Stimulated activated CD4-positive, alpha-beta T cell treated with anti-CD3 and anti-CD28 coated beads, Interleukin-15, amount 100 ng/mL, for 48 hours (primary cell): Measurements from ENCODE around the gene LRRD1.
A peak's percentile ranks its signal among the peaks of the same experiment; 100 is the strongest.
"Not testable (repeated sequence)": the region's sequence is repeated elsewhere in the genome, so short reads cannot be mapped to it uniquely, and the experiment has no call there.

Experiments used
- DNase-seq, 2 donors: peaks; one replicate each; pipeline ENCODE4 v3.0.0-alpha.2; 2020; ENCODE audit warnings: low read depth in 2 of 2

Gene LRRD1

DNA sequence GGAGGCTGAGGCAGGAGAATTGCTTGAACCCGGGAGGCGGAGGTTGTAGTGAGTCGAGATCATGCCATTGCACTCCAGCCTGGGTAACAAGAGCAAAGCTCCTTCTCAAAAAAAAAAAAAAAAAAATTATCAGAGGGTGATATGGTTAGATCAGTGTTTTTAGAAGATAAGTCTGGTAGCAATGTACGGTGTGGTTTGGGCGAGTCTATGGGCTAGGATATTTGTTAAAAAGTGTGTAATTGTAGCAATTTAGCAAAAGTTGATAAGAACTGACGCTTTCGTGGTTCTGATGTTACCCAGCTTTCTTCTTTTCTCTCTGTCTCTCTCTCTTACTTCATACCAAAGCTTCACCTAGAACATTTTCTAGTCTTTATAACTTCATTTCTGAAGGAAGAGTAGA lies 37.8 kb downstream of the LRRD1 start:
- DNase-seq, result no peak

DNA sequence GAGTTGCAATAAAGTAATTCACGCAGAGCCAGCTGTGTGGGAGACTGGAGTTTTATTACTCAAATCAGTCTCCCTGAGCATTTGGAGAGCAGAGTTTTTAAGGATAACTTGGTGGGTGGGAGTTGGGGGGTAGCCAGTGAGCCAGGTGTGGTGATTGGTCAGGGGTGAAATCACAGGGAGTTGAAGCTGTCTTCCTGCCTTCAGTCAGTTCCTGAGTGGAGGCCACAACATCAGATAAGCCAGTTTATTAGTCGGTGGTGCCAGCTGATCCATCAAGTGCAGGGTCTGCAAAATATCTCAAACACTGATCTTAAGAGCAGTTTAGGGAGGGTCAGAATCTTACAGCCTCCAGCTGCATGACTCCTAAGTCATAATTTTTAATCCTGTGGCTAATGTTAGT lies 41.4 kb downstream of the LRRD1 start:
- DNase-seq, result no peak

DNA sequence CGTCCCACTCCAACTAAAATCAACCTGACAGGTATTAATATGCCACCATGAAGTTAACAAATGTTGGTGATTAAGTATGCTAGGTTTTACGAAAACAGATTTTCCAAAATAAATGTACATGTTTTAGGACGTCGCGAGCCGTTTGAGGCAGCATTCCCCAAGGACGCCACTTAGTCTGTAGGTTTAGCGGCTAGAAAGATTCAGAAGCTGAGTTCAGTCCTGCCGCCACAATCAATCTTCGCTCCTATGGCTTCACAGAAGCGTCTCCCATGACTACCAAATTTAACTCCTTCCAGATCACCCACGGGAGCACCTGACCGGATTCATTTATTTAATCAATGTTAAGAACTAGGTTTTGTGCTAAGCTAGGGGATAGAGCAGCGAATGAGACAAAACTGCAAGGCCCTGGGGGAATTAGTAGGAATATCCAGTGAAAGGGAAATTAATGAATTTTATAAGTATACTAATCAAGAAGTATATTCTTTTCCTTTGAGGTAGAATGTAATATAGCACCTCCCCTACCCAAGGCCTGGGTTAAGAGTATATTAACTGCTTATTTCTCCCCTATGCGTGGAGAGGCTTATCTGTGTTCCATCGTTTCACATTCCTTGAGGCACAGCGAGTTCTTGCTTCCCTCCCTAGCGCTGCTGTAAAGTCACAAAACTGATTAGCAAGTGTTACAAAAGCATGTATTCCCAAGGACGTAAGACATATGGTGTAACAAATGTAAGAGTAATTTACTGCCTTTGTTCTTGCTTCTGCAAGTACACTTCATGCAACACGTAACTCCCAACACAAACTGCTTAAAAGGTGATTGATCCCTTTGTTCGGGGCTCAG lies 43.7 kb downstream of the LRRD1 start:
- no peak for DNase-seq

DNA sequence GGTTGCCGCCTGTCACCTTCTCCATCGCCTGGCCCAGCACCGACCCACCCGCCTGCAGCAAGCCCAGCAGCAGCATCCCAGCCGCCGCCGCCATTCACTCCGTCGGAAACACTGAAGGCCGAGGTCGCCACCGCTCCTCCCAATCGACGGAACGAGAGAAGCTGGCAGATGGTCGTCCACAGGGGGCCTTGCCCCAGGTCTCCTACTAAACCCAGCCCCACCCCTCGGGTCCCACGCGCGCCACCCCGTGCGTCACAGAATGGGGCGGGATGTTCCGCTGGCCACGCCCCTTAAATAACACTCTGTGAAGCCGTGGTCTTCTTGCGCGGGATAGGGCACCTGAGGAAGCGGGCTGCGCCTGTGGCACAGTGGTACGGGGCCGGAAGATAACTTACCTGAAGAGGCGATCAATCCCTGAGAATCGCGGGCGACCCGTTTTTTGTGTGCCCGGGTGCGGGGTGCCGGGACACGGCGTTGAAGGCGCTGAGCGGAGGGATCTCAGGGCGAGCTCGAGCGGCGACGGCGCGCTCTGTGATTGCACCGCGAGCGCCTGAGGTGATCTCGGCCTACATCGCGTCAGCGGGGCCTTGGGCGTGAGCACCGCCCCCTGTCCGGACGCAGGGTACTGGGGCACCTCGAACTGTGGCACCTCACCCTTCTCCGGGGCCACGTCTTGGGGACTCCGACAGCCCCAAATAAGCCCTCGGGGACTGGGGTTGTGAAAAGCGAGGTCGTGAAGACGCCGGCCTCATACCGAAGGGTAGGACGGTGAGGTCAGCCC lies 44.5 kb downstream of the LRRD1 start, which contains the start of gene CYP51A1:
Gene CYP51A1 (minus strand): TSS at position 207 of the 781 bp plus-strand sequence. CDS start 113 bp downstream, at position 94.
- peak; percentile 83 to 87 for DNase-seq

DNA sequence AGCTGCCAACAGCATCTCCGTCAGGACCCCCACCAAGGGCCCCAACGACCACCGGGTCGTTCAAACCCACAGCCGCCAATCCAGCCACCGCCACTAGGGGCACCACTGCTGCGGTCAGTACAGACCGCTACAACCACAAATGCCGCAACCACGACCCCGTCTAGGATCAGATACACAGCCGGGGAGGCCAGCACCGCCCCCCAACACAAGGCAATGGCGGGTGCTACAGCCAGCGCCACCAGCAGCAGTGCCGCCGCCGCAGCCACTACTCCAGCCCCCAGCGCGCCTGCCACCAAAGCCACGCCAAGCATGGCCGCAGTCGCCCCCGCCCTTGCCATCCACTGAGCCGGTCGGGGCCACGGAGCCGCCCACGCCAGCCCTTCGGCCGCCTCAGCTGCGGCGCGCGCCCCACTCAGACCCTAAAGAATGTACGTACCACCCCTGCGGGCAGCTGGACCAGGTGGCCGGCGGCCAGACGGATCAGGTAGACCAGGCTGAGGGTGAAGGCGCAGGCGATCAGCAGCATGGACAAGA lies 45.1 kb downstream of the LRRD1 start:
- DNase-seq, result peak; percentile 41 to 52

DNA sequence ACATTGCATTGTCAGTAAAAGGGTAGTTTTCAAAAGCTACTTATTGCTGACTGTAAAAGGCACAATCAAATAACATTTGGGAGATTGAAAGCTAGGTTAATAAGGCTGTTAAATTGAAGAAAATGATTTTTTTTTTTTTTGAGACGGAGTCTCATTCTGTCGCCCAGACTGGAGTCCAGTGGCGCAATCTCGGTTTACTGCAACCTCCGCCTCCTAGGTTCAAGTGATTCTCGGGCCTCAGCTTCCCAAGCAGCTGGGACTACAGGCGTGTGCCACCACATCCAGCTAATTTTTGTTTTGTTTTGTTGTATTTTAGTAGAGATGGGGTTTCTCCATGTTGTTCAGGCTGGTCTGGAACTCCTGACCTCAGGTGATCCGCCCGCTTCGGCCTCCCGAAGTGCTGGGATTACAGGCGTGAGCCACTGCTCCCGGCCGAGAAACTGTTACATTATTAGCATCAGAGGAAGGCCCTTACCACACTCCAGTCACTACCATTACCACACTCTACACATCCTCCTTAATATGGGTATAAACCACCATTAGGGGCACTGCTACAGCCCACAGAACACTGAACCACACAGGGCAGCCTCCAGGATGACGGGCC lies 45.7 kb downstream of the LRRD1 start:
- DNase-seq, result no peak

DNA sequence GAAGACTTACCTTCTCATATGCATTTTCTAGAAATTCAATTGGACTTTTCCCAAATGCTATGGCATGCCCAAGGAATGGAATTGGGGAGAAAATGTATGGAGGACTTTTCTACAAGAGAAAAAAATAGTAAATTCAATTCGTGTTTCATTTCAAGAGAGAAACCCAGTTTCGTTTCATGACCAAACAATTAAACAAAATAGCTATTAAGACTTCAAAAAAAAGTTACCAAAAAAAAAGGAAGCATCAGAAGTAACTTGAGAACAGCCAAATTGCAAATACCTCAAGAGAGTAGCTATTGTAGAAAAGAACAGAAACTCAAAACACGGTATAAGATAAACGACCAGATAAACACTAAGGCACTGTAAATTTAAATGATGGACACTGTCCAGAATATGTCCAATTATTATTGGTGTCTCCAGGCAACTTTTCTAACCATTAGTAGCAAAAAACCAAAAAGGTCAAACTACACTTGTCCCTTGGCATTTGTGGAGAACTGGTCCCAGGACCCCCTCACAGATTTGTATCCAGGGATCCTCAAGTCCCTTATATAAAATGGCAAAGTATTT lies 47.1 kb downstream of the LRRD1 start:
- no peak for DNase-seq

DNA sequence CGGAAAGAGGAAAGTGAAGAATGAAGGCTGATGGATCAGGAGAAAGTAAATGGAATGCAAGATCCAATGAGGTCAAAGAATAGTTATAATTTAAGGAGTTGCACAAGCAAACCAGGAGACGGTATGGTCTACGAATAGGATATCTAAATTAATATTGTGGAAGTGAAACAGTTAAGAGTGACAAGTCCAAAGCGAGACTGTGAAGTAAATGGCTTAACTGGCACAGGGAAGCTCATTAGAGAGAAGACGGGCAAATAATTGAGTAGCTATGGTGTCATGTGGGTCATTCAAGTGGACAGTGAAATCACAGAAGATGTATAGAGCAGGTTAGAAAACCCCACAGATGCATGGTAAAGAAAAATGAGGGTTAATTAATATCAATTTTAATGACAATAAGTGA lies 47.8 kb downstream of the LRRD1 start:
- no peak for DNase-seq

DNA sequence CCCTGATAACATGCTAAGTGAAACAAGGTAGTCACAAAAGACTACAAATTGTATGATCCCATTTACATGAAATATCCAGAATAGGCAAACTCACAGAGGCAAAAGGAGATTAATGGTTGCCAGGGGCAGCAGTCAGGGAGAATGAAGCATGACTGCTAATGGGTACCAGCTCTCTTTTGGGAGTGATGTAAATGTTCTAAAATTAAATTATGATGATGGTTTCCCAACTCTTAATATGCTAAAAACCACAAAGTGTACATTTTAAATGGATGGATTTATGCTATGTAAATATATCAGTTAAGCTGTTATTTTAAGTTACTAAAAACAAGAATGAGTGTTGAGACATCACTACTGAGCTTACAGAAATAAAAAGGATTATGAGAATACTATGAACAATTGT lies 57.3 kb downstream of the LRRD1 start:
- DNase-seq, result no peak

DNA sequence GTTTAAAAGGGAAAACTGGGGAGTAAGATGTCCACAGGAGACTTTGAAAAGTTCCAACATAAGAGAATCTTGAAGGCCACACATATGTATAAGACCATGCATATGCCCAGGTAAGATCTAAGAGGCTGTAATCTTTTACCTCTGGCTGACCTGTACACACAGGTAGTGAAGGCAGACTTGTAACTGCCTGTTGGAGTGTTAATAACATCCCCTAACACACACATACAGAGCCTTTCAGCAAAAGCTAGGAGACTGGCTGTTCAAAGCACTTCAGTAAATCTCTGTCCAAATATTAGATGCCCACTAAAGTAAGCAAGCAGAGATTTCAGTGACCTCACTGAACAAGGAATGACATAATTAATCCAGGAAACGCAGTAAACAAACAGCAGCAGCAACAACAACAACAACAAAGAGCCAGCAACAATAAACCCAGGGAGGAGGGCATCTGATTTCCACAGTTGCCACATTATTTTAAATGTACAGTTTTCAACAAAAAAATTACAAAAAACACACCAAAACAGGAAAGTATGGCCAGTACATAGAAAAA lies 59.7 kb downstream of the LRRD1 start:
- no peak for DNase-seq

DNA sequence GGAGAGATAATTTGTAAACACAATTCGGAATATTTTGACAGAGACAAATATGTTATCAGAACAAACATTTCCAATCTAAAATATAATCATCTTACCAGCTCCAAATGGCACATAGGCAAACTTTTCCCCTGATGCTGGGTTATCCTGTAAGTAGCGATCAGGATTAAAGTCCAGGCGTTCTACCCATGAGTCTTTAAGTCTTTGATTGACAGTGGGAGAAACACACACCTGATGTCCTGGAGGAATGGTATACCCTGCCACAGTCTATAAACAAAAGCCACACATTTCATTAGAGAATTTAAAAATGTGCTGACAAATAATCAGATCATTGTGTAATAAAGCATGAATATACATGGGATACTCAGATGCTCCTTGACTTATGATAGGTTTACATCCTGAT lies 62.0 kb downstream of the LRRD1 start:
- no peak for DNase-seq

DNA sequence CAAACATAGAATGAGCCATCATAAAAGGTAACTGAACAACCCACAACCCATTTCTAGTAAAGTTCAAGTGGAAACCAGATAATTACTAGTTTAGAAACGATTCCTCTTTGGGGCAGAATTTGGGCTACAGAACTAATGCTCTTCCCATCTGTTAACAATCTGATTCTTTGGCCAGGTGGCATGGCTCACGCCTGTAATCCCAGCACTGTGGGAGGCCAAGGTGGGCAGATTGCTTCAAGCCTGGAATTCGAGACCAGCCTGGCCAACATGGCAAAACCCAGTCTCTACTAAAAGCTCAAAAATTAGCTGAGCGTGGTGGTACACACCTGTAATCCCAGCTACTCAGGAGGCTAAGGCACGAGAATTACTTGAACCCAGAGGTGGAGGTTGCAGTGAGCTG lies 63.1 kb downstream of the LRRD1 start:
- no peak for DNase-seq

DNA sequence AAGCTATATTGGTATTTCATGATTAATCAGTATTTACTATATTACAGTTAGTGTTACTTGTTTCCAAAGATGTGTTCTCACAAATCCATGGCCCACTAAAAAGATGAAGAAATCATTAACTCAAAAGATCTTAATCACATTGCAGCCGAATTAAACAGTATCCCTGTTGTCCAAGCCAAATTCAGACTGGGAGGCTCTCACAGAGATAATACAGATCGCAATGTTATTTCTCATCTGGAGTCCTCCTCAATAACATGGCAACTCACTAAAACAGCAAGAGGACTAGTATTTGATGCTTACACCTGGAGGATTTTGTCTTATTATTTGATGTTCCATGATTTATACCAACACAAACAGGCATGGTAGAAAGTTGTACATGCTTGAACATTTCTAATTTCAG lies 68.1 kb downstream of the LRRD1 start:
- no peak for DNase-seq

DNA sequence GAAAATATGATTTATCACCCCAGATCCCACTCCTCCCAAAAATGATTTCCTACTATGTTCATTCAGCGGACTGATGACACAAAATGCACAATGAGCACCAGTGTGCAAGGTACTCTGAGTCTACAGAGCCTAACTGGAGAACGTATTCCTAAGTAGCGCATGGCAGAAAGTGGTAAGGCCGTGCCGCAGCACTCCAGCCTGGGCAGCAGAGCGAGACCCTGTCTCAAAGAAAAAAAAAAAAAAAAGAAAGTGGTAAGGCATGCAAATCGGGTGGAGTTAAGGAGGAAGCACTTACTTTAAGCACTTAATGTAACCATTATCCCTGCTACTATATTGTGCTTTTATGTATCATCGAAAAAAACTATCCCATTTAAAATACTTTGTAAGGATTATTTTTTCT lies 70.1 kb downstream of the LRRD1 start:
- no peak for DNase-seq

DNA sequence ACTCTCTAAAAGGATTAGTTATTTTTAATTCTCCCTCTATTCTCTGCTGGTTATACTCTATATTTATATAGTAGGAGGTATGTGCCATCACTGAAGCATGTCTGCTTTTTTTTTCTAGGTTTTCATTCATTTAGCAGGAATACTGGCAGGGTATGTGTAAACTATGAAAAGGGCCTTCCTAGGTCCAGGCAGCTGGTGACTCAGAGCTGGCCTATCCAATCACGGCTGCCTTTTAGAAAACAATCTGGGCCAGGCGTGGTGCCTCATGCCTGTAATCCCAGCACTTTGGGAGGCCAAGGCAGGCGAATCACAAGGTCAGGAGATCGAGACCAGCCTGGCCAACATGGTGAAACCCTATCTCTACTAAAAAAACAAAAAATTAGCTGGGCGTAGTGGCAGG lies 76.1 kb downstream of the LRRD1 start:
- DNase-seq, result not testable (repeated sequence)

DNA sequence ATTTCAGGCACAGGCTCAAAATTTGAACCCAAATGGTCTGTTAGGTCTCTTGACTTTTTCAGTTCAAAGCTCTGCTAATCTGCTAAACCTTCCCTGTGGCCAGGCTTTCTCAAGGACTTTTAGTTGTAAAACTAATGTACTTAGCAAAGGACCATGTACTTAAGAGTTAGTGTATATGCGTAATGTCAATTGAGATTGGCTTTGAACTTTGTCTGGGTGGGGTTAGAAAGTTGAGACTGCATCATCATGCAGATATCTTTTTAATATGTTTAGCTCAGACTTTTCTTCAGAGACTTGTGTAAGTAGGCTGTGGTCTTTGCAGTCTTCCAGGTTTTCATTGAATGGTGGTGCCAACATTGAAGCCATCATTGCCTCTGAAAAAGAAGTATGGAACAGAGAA lies 78.4 kb downstream of the LRRD1 start:
- no peak for DNase-seq

DNA sequence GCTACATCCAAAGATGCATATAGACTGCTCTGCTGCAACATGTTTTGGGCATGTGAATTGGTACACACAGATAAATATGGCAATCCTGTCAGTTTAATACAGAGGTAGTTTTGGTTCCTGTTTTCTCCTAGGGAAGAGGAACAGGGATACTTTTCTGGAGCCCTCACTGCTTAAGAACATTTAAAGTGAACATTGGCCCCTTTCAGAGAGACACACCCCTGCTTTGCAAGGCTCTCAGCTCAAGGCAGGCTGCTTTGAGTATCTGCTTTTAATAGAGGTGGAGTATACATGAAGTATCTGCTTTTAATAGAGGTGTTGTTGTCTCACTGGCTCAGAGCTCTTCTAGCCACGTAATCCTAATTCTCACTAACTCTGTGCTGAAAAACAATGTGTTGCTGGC lies 83.6 kb downstream of the LRRD1 start:
- DNase-seq, result no peak
